ENCODE measurements around the gene ST3GAL5.

The ST3GAL5 gene

DNA sequence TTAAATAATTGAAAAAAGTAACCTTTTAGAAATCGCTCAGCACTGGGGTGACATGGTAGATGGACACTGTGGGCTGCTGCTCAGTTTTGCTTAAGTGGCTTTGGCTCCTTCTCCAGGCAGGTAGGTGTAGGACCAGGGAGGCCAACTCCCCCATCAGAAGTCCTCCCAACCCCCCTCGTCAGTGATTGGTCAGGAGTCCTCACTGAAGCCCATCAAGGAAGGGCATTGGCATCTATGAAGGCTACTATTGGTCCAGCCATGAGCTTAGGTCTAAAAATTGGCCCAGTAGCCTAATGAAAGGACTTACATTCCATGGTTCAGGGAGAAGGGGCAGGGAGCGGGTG is 34.7 kb downstream of the ST3GAL5 start:
- DNase-seq (ENCODE audit: low spot score in 2 of 2), result peak; percentile 5 to 33
- Mint-ChIP-seq H3K4me1 (peaks cover 52% of the 10 kb centered on the region), H3K4me3 (peak overlapping the region; percentile 70), H3K9me3 (peaks cover 3% of the 10 kb centered on the region), H3K27ac (peak overlapping the region; percentile 99), H3K36me3 (peaks cover 43% of the 10 kb centered on the region), H3K27me3 (no peaks in the 10 kb centered on the region)
- ATAC-seq (ENCODE audit: low read depth), result no peak

DNA sequence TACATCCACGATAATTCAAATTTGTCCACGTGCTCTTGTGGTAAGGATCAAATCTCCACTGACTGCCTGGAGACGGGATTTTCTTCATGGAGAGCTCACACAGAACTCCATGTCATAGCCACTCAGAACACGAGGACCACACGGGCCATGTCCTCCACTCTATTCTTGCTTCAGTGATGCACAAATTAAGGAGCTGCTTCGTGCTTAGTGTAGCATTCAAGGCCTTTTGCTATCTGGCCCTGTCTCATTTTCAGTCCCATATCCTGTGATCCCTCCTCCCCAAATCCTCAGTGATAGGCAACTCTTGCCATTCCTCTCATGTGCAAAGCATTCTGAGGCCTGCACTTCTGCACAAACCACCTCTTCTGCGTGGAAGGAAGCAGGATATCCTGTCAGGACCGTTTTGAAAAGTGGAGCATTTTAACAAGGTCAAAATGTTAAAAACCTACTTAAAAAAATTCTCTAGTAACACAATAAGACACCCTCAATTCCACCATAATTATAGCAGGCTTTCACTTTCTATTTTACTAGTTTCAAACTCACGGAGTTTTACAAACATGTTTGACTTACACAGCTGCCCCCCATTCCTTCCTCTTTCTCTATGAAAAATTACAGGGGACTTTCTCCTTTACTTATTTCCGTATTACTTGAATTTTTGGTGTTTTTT is 35.2 kb downstream of the ST3GAL5 start:
- ATAC-seq (ENCODE audit: low read depth) (peak; percentile 83), DNase-seq (ENCODE audit: low spot score in 2 of 2) (peak in 1 of 2 donors; percentile 54)
- H3K27me3 Mint-ChIP-seq, result no peaks in the 10 kb centered on the region
- H3K36me3 Mint-ChIP-seq, result peaks cover 38% of the 10 kb centered on the region
- H3K9me3 Mint-ChIP-seq, result peaks cover 3% of the 10 kb centered on the region
- peak overlapping the region; percentile 70 for H3K4me3 Mint-ChIP-seq
- H3K4me1 Mint-ChIP-seq, result peaks cover 52% of the 10 kb centered on the region
- peak overlapping the region; percentile 99 for H3K27ac Mint-ChIP-seq

DNA sequence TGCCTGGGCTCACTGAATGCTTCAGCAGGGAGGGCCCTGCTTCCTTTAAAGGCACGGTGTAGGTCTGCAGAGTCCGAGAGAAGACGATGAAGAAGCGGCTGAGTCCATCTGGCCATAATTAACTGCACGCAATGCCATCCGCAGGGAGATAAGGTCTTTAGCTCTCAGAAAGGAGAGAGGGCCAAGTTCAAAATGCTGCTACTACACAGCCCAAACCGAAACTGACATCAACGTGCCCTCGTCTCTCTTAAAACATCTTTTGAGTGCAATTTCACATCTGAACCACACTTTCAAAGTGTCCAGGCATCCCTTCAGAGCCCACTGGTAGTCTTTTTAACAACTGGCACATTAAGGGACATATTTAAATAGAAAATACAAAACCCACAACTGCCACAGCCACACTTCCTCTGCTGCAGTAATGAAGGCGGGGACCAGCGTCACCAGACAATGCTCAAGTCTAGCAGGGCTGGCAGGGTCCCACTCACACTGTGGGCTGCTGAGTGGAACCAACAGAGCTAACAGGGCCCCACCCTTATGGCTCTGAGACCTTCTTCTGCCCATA is 35.8 kb downstream of the ST3GAL5 start:
- Mint-ChIP-seq H3K27me3 (no peaks in the 10 kb centered on the region), H3K4me1 (peaks cover 54% of the 10 kb centered on the region), H3K4me3 (peak overlapping the region; percentile 70), H3K27ac (peak overlapping the region; percentile 99), H3K36me3 (peaks cover 40% of the 10 kb centered on the region), H3K9me3 (peaks cover 3% of the 10 kb centered on the region)
- ATAC-seq (ENCODE audit: low read depth), result peak; percentile 73
- peak; percentile 48 to 49 for DNase-seq (ENCODE audit: low spot score in 2 of 2)

DNA sequence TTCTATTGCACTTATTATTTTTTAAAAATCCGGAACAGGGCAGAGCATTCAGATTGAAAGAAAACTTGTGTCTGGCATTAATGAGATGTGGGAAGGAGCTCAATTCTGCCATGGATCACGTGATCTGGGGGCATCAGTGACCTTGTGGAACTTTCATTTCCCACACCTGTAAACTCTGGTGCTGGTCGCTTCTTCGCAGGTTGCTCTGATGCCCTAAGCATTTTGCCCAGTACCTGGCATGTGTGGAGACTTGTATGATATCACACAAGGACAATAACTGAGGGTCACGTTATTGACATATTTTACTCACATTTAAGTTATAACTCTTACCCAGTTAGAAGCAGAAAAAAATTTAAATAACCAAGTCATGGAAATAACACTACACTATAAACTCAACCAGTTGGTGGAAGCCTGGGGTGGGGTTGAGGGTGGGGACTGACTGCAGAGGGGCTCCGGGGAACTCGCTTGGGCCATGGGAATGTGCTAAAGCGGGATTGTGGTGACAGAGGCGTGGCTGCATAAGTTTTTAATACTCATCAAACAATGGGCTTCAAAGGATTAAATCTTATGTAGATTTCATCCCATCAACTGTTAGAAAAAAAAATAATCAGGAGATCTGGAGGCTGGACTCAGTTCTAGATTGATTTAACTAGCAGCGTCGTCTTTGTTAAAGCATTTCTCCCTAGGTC is 36.5 kb downstream of the ST3GAL5 start:
- peak overlapping the region; percentile 99 for H3K27ac Mint-ChIP-seq

DNA sequence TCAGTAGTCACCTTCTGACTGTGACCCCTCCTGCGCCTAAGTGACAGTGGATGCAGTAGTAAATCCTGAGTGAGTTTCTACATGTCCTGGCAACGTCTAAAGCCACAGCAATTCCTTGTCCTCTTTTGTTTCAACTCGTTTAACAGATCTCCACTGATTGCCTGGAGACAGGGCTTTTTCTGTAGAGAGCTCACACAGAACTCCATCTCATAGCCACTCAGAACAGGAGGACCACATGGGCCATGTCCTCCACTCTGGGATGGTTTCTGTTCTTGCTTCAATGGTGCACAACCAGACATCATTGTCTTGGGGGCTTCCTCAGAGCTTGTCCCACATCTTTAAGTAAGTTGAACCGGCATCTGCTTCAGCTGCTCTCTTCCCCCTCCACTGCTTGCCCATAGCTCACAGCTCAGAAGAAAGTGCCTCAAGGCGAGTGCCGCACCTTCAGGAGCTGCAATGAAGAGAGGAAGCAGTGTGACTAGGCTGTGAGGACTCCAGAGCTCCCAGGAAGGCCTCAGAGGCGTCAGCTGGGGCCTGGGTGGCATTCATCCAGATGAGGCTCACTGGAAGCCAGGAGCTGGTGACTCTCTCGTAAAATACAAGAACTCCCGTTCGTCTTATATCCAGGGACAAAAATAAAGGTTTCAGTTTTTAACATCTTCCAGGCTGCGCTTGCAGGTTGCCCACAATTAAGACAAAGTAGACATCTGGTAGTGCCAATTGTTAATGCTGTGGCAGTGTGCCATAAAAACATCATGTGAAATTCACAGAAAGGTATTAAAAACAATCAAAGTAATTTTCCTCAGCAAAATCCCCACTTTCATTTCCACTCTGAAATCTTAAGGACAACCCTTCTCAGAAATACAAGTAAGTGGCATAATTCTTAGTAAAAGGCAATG is 37.3 kb downstream of the ST3GAL5 start:
- H3K4me1 Mint-ChIP-seq, result peaks cover 55% of the 10 kb centered on the region
- ATAC-seq (ENCODE audit: low read depth), result peak; percentile 9
- H3K4me3 Mint-ChIP-seq, result peak overlapping the region; percentile 70
- peak in 1 of 2 donors; percentile 10 for DNase-seq (ENCODE audit: low spot score in 2 of 2)
- peaks cover 3% of the 10 kb centered on the region for H3K9me3 Mint-ChIP-seq
- H3K27me3 Mint-ChIP-seq, result no peaks in the 10 kb centered on the region
- H3K27ac Mint-ChIP-seq, result peak overlapping the region; percentile 99
- H3K36me3 Mint-ChIP-seq, result peaks cover 38% of the 10 kb centered on the region

More for the DNA sequence above, 36.5 kb downstream of the ST3GAL5 start:
- DNase-seq (ENCODE audit: low spot score in 2 of 2) (no peak), ATAC-seq (ENCODE audit: low read depth) (no peak)
- Mint-ChIP-seq H3K36me3 (peaks cover 37% of the 10 kb centered on the region), H3K4me1 (peaks cover 50% of the 10 kb centered on the region), H3K4me3 (peak overlapping the region; percentile 70), H3K9me3 (peaks cover 3% of the 10 kb centered on the region), H3K27me3 (no peaks in the 10 kb centered on the region)

DNA sequence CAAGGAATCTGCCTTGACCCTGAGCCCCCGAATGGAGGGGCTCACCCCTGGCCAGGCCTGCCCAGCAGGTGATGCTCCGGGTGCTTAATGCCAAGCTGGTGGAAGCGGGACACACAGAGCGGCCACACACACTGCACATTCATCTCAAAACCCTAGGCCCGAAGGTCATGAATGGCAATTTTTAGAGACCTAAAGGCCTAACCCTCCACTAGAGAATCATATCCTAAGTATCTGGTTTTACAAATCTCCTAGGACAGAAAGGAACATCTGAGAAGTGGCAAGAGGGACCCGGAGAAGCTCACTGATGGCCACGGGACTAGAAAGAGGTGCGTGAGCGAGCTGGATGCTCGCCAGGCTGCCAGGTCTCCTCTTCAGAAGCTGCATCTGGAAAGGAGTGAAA is 38.3 kb downstream of the ST3GAL5 start:
- Mint-ChIP-seq H3K4me3 (no peak overlapping the region), H3K9me3 (peaks cover 3% of the 10 kb centered on the region), H3K4me1 (peaks cover 55% of the 10 kb centered on the region), H3K27me3 (no peaks in the 10 kb centered on the region), H3K27ac (peak overlapping the region; percentile 99), H3K36me3 (peaks cover 31% of the 10 kb centered on the region)
- ATAC-seq (ENCODE audit: low read depth), result no peak
- no peak for DNase-seq (ENCODE audit: low spot score in 2 of 2)

DNA sequence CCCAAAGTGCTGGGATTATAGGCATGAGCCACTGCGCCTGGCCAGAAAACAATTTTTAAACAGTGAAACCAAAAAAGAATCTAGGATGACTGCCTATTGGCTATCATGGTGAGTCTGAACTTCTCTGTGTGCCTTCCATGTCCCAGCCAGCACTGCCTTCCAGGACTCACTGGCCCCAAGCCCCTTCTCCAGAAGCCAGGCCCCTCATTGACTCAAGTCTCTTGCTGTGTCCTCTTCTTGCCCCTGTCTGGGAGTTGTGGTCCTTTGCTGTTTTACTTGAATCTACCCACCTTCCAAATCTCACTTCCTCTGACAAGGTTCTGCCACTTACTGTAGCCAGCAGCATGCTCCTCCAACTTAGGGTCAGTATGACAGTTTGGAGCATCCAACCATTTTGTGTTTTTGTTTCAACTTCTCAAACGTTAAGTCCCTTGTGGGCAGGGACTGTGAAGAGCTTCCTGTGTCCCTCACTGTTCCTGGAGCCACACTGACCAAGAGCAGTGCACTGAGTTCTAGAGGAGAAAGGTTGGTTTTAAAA is 41.7 kb downstream of the ST3GAL5 start:
- no peaks in the 10 kb centered on the region for H3K27me3 Mint-ChIP-seq

DNA sequence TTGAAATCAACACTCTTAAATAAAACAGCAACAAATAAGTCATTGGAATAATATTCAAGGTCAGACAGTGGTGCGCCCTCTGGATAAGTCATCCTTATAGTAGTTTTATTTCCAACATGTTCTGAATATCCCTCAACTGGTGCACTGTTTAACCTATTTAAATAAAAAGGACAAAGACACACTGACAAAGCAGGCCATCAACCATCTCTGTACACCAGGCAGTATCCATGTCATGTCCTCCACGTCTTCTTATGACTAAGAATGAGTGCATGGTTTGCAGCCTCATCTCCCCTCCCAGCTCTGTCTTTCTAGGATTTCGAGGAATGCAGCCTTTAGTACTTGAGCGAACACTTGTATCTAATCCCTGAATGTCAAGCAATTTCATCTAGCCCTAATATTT is 42.4 kb downstream of the ST3GAL5 start:
- DNase-seq (ENCODE audit: low spot score in 2 of 2), result no peak
- H3K9me3 Mint-ChIP-seq, result no peaks in the 10 kb centered on the region
- peaks cover 25% of the 10 kb centered on the region for H3K4me1 Mint-ChIP-seq
- no peaks in the 10 kb centered on the region for H3K27me3 Mint-ChIP-seq
- no peak overlapping the region for H3K27ac Mint-ChIP-seq
- H3K36me3 Mint-ChIP-seq, result peaks cover 37% of the 10 kb centered on the region
- no peak overlapping the region for H3K4me3 Mint-ChIP-seq
- no peak for ATAC-seq (ENCODE audit: low read depth)

More for the DNA sequence above, 41.7 kb downstream of the ST3GAL5 start:
- no peaks in the 10 kb centered on the region for H3K9me3 Mint-ChIP-seq
- DNase-seq (ENCODE audit: low spot score in 2 of 2) (no peak), ATAC-seq (ENCODE audit: low read depth) (no peak)
- peak overlapping the region; percentile 40 for H3K27ac Mint-ChIP-seq
- H3K4me1 Mint-ChIP-seq, result peaks cover 26% of the 10 kb centered on the region
- peaks cover 32% of the 10 kb centered on the region for H3K36me3 Mint-ChIP-seq
- no peak overlapping the region for H3K4me3 Mint-ChIP-seq

DNA sequence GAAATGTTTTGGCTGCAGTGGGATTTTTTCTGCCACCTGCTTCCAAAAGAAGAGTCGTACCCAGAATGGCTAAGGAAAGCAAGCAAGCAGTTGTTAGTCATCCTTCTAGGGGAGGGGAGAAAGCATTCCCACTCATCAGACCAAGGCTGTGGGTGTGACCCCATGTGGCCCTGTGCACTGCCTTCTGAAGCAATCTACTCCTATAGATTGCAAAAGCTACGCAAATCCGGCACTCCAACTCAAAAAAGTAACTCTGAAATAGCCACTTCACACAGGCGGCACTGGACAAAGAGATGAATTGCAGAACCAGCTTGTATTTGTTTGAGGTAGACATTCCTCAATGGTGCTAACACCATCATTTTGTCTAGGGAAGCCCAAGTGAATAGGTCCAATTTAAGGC is 44.3 kb downstream of the ST3GAL5 start:
- H3K9me3 Mint-ChIP-seq, result no peaks in the 10 kb centered on the region
- peaks cover 34% of the 10 kb centered on the region for H3K36me3 Mint-ChIP-seq
- H3K27me3 Mint-ChIP-seq, result no peaks in the 10 kb centered on the region
- DNase-seq (ENCODE audit: low spot score in 2 of 2) (no peak), ATAC-seq (ENCODE audit: low read depth) (no peak)
- H3K4me1 Mint-ChIP-seq, result peaks cover 21% of the 10 kb centered on the region
- H3K27ac Mint-ChIP-seq, result no peak overlapping the region
- H3K4me3 Mint-ChIP-seq, result no peak overlapping the region

DNA sequence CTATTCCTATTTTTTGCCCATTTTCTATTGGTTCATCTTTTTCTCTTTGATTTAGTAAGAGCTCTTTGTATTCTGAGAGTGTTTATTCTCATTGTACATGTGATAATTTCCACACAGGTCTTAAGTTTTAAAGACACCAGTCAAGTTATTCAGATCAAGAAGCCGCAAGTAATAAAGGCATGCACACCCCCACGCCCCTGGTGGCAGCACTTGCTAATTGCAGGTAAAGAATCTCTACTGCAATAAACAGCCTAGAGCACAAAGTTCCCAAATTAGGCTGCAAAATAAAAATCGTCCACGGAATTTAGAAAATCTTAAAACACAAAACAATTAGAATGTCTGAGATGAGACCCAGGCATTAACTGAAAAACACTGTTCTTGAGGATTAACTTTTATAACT is 45.2 kb downstream of the ST3GAL5 start:
- DNase-seq (ENCODE audit: low spot score in 2 of 2), result no peak
- peaks cover 35% of the 10 kb centered on the region for H3K36me3 Mint-ChIP-seq

DNA sequence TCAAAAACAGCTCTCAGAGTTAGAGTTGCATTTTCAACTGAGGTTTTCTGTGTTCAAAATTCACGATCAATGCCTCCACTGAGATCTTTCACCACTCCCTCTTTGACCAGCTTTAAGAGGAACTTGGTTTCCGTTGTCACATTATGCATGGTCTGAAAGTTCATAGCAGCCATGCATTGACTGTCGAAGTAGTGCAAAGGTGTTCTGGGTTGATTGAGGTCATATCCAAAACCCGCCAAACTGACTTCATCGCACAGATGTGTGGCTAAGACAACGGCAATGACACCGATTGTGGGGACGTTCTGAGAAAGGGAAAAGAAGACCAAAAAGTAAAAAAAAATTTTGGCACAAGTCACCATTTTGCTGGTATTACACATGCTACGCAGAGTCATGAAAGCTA is 48.7 kb downstream of the ST3GAL5 start:
- ATAC-seq (ENCODE audit: low read depth), result peak; percentile 90
- Mint-ChIP-seq H3K9me3 (peaks cover 2% of the 10 kb centered on the region), H3K36me3 (peaks cover 26% of the 10 kb centered on the region), H3K27ac (peak overlapping the region; percentile 60), H3K4me3 (no peak overlapping the region), H3K27me3 (no peaks in the 10 kb centered on the region), H3K4me1 (peaks cover 17% of the 10 kb centered on the region)
- DNase-seq (ENCODE audit: low spot score in 2 of 2), result no peak

More for the DNA sequence above, 45.2 kb downstream of the ST3GAL5 start:
- H3K4me3 Mint-ChIP-seq, result no peak overlapping the region
- H3K27ac Mint-ChIP-seq, result no peak overlapping the region
- peaks cover 23% of the 10 kb centered on the region for H3K4me1 Mint-ChIP-seq
- H3K9me3 Mint-ChIP-seq, result no peaks in the 10 kb centered on the region
- no peak for ATAC-seq (ENCODE audit: low read depth)
- no peaks in the 10 kb centered on the region for H3K27me3 Mint-ChIP-seq

DNA sequence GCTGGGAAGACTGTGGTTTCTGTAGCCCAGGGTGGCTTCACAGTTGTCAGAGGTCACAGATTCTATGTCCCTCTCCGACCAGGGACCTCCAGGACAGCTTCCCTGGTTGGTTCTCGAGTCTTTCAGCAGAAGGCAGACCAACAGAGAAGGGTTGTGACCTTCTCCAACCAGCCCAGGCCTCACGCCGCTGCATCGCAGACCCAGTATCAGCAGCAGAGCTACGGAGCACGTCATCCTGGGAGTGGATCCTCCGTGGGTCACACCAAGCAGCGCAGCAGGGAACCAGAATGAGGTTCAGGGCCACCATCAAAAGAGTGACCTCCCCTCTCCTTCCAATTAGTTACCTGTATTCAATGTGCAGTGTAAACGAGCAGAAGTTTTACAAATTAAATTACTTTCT is 49.3 kb downstream of the ST3GAL5 start:
- H3K4me3 Mint-ChIP-seq, result no peak overlapping the region
- no peak for ATAC-seq (ENCODE audit: low read depth)
- H3K27me3 Mint-ChIP-seq, result no peaks in the 10 kb centered on the region
- peak overlapping the region; percentile 60 for H3K27ac Mint-ChIP-seq
- H3K9me3 Mint-ChIP-seq, result peaks cover 2% of the 10 kb centered on the region
- peaks cover 23% of the 10 kb centered on the region for H3K36me3 Mint-ChIP-seq
- no peak for DNase-seq (ENCODE audit: low spot score in 2 of 2)
- peaks cover 17% of the 10 kb centered on the region for H3K4me1 Mint-ChIP-seq

DNA sequence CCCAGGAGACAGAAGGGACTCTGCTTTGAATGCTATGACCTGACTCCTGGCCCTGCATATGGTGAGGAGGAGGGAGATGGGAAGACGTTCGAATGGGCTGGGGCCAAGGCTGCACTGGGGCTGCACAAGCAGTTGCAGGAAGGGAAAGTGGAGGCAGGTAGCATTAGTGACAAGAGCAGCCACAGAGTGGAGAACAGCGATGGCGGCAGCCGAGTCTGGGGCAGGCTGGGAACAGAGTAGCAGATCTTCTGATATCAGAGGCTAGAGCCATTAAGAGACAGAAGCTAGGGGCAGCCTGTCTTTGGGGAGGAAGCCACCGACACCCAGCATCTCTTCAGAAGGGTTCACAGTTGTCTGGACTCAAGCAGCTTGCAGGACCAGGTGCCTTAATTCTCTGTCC is 50.1 kb downstream of the ST3GAL5 start:
- Mint-ChIP-seq H3K4me1 (peaks cover 17% of the 10 kb centered on the region), H3K27ac (no peak overlapping the region), H3K27me3 (no peaks in the 10 kb centered on the region), H3K36me3 (peaks cover 20% of the 10 kb centered on the region), H3K4me3 (no peak overlapping the region), H3K9me3 (peaks cover 2% of the 10 kb centered on the region)
- DNase-seq (ENCODE audit: low spot score in 2 of 2) (no peak), ATAC-seq (ENCODE audit: low read depth) (no peak)

All from memory B cell (primary cell).